ENCODE results near the gene GRM4.

DNA sequence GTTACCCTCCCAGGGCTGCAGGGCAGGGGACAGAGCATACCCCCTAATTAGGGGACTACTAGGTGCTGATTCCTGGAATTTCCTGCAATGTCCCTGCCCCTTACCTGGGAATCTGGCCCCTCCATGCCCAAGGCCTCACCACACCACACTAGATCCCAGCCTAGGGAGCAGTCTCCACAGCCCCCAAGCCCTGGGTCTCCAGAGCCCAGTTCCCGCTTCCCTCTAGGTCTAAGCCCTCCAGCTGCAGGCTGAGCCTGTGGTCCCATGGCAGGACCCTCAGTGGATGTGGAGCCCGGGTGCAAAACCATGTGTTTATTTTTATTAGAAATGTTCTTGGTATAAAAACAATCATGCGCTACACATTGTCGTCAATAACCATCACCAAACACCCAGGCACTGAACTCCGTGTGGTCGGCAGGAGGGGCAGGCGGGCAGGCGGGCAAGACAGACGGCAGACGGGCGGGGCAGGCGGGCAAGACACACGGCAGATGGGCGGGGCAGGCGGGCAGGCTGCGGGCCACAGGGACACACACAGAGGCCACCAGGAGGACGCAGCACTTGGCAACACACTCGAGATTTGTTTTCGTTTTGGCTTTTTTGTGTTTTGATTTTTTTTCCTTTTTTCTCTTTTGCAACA, 124.2 kb downstream of the GRM4 start:
- TF ChIP-seq CTCF (IDR thresholded peaks at IDR 0.05; ENCODE audit: low read depth, low read length, missing input control) (no peak), YY1 (IDR thresholded peaks at IDR 0.05) (no peak), EGR1 (IDR thresholded peaks at IDR 0.05; ENCODE audit: low read depth in 2 of 2) (no peak), FOXA1 (IDR thresholded peaks at IDR 0.05) (no peak)
- TF ChIP-seq, protein P1, sequence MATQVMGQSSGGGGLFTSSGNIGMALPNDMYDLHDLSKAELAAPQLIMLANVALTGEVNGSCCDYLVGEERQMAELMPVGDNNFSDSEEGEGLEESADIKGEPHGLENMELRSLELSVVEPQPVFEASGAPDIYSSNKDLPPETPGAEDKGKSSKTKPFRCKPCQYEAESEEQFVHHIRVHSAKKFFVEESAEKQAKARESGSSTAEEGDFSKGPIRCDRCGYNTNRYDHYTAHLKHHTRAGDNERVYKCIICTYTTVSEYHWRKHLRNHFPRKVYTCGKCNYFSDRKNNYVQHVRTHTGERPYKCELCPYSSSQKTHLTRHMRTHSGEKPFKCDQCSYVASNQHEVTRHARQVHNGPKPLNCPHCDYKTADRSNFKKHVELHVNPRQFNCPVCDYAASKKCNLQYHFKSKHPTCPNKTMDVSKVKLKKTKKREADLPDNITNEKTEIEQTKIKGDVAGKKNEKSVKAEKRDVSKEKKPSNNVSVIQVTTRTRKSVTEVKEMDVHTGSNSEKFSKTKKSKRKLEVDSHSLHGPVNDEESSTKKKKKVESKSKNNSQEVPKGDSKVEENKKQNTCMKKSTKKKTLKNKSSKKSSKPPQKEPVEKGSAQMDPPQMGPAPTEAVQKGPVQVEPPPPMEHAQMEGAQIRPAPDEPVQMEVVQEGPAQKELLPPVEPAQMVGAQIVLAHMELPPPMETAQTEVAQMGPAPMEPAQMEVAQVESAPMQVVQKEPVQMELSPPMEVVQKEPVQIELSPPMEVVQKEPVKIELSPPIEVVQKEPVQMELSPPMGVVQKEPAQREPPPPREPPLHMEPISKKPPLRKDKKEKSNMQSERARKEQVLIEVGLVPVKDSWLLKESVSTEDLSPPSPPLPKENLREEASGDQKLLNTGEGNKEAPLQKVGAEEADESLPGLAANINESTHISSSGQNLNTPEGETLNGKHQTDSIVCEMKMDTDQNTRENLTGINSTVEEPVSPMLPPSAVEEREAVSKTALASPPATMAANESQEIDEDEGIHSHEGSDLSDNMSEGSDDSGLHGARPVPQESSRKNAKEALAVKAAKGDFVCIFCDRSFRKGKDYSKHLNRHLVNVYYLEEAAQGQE (IDR thresholded peaks at IDR 0.05): no peak
- TF ChIP-seq, protein P2, sequence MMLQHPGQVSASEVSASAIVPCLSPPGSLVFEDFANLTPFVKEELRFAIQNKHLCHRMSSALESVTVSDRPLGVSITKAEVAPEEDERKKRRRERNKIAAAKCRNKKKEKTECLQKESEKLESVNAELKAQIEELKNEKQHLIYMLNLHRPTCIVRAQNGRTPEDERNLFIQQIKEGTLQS (IDR thresholded peaks at IDR 0.05): no peak
